Mucosa of descending colon (tissue), 3 donors: ENCODE data around the gene HSPA6. TPM values are rescaled to one million over a fixed set of nuclear protein-coding genes. Genes with fewer than 3 reads are reported as not detected.
"Not testable (repeated sequence)": the region's sequence is repeated elsewhere in the genome, so short reads cannot be mapped to it uniquely, and the experiment has no call there.

Source experiments
- ATAC-seq: fragments of 200-7000 bp; cut with Tn5 transposase; one replicate; pipeline ENCODE4 v1.9.1; 2020; ENCODE audit warnings: mild to moderate bottlenecking, moderate library complexity
- DNase-seq, 3 donors: peaks; one replicate each; pipeline ENCODE4 v3.0.0-alpha.2; 2020
- H3K36me3 ChIP-seq: fragments of 200-600 bp; one replicate; pipeline ENCODE4 v1.8.0; 2021; ENCODE audit warnings: low read depth, mild to moderate bottlenecking
- H3K4me1 ChIP-seq: fragments of 200-600 bp; one replicate; pipeline ENCODE4 v1.8.0; 2021; ENCODE audit warnings: low read depth, mild to moderate bottlenecking
- H3K4me3 ChIP-seq: fragments of 200-600 bp; one replicate; pipeline ENCODE4 v1.8.0; 2021; ENCODE audit warnings: mild to moderate bottlenecking
- H3K9me3 ChIP-seq: fragments of 200-600 bp; one replicate; pipeline ENCODE4 v1.8.0; 2021; ENCODE audit warnings: mild to moderate bottlenecking
- CTCF ChIP-seq: fragments of 200-600 bp; IDR thresholded peaks from one replicate; pipeline ENCODE4 v1.8.0; 2022; ENCODE audit warnings: antibody characterized with exemption, mild to moderate bottlenecking
- intact Hi-C, 2 donors: fragments of 100-400 bp; cut with DNase I in 1 of 2; cut with micrococcal nuclease in 1 of 2; formaldehyde crosslinking; loops; one replicate each; pipeline versions ENCODE4 v1.11.0 to v1.11.1; 2022; cut with DNase I, micrococcal nuclease
- long read RNA-seq, 2 donors: library from polyadenylated mRNA; unstranded; transcript quantifications; one replicate each; pipeline ENCODE4 v2.0.0, GENCODE V29; 2019 to 2021
- total RNA-seq, 3 donors: library from RNA; stranded (reverse); fragmentation: NEBNext Ultra II Directional in 2 of 3; extraction: Animal tissue kit (Norgen Biotek cat#: 25700) in 2 of 3; gene quantifications; one replicate each; pipeline versions ENCODE4 v1.2.1 to v1.2.4, GENCODE V29; 2021 to 2023
- donor health status: DM: no; HTN: no; CAD: no; lungs with moderate emphysema.
- donor health status: DM: no; HTN: no; CAD: no.
- donor health status: DM: no; HTN: yes; CAD: no.

HSPA6 gene
- 1 to 10 TPM in 2 of 3 donors, under 1 TPM in 1; 0.61 to 2.0 (median 1.8) TPM for total RNA-seq
- long read RNA-seq, donor 1, partial matches to known transcripts = 0 of 4 reads
- long read RNA-seq, donor 1, other reads (novel, unspliced or antisense) = 0 of 4 reads
- long read RNA-seq, donor 2 = 0 reads

- intact Hi-C loops, H3K9me3 ChIP-seq, H3K4me1 ChIP-seq, H3K36me3 ChIP-seq: not testable (repeated sequence)
- H3K4me3 ChIP-seq = peak within 1 kb of the TSS; percentile 48
- DNase-seq = peak; percentile 67 to 86 (median 68)
- peak; percentile 82 for ATAC-seq
Observed at GRCh38 chr1:161523817-161524741, at the start of gene HSPA6. Gene HSPA6 (plus strand): TSS chr1:161524540. CDS start chr1:161524659, 119 bp downstream.

GRCh38 chr1:161477711-161478110 lies 46.6 kb upstream of the HSPA6 start:
- ATAC-seq, H3K4me1 ChIP-seq, H3K4me3 ChIP-seq, H3K9me3 ChIP-seq, DNase-seq, intact Hi-C loops, H3K36me3 ChIP-seq: not testable (repeated sequence)

- Histone ChIP-seq H3K9me3 (no peaks in the 10 kb centered on the region), H3K4me1 (no peaks in the 10 kb centered on the region), H3K4me3 (no peak overlapping the region), H3K36me3 (no peaks in the 10 kb centered on the region)
- ATAC-seq (no peak), DNase-seq (no peak)
- no peak for TF ChIP-seq CTCF
- intact Hi-C loops = no loop called here
Observed at GRCh38 chr1:161478985-161479384, 45.4 kb upstream of the HSPA6 start.

- no peak for TF ChIP-seq CTCF
- ATAC-seq (no peak), DNase-seq (no peak)
- no peaks in the 10 kb centered on the region for H3K36me3 ChIP-seq
- H3K4me3 ChIP-seq = no peak overlapping the region
- no peaks in the 10 kb centered on the region for H3K9me3 ChIP-seq
- no peaks in the 10 kb centered on the region for H3K4me1 ChIP-seq
- intact Hi-C loops = loop anchor here in 1 of 2 donors (10.0 kb wide), 1 partner anchor 264 kb away; the partner anchor contains the start of gene DUSP12
Observed at GRCh38 chr1:161480381-161481035, 43.8 kb upstream of the HSPA6 start.

GRCh38 chr1:161481624-161482392 lies 42.5 kb upstream of the HSPA6 start:
- no peaks in the 10 kb centered on the region for H3K36me3 ChIP-seq
- no peaks in the 10 kb centered on the region for H3K4me1 ChIP-seq
- no peak for TF ChIP-seq CTCF
- ATAC-seq = no peak
- H3K9me3 ChIP-seq = no peaks in the 10 kb centered on the region
- no peak overlapping the region for H3K4me3 ChIP-seq
- no peak for DNase-seq
- intact Hi-C loops = loop anchor here in 1 of 2 donors (10.0 kb wide), 1 partner anchor 263 kb away; the partner anchor contains the start of gene DUSP12

GRCh38 chr1:161482610-161483009 lies 41.7 kb upstream of the HSPA6 start:
- TF ChIP-seq CTCF = no peak
- DNase-seq (no peak), ATAC-seq (no peak)
- H3K36me3 ChIP-seq = no peaks in the 10 kb centered on the region
- no peaks in the 10 kb centered on the region for H3K4me1 ChIP-seq
- intact Hi-C loops = loop anchor here in 1 of 2 donors (10.0 kb wide), 1 partner anchor 262 kb away; the partner anchor contains the start of gene DUSP12
- H3K9me3 ChIP-seq = no peaks in the 10 kb centered on the region
- no peak overlapping the region for H3K4me3 ChIP-seq
